Bone marrow (tissue), 2 donors: ENCODE data around the gene TACO1.

Experiments
- DNase-seq, 2 donors: peaks; one replicate each; lab custom pipeline; 2025; lab: John Stamatoyannopoulos, UW

TACO1 gene

DNA sequence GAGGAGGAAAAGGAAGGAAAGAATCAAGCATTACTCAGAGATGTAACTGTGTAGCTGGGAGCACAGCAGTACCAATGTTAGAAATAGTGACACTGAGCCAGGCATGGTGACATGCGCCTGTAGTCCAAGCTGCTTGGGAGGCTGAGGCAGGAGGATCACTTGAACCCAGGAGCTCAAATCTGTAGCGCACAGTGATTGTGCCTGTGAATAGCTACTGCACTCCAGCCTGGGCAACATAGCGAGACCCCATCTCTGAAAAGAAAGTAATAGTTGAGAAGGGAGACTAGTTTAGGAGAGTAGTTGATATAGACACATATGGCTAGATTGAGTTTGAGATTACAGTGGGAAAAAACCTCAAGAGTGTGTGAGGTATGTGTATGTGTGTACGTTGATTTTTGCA, 39.3 kb downstream of the TACO1 start:
- no peak for DNase-seq

DNA sequence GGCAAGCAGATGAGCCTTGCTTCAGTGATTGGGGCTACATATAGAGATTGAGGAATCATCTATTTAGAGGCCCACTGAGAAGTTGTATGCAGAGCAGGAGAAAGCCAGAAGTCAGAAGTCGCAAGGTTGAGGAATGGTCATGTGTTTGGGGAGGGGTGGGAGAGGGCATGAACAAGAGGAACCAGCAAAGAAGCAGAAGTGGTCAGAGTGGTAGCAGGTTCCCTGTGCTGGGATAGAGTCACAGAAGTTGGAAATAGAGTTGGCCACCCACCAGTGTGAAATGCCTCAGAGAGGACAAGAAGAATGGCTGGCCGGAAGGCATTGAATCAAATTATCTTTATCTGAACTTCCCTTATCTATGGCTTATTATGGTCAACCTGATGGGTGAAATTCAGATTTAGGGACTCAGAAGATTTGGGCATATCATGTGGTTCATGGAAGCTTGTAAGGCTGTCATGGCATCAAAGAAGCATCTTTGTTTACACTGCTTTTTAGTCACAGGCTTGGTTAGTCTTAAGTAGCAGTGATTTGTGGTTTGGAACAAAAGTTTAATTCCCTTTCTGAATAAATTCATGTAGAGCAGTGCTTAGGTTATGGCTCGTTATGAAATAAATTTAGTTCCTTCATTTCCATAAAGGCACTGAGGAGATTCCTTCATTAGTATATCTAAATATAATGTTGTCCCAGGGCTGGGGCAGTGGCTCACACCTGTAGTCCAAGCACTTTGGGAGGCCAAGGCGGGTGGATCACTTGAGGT, 41.2 kb downstream of the TACO1 start:
- peak in 1 of 2 donors; percentile 75 for DNase-seq

DNA sequence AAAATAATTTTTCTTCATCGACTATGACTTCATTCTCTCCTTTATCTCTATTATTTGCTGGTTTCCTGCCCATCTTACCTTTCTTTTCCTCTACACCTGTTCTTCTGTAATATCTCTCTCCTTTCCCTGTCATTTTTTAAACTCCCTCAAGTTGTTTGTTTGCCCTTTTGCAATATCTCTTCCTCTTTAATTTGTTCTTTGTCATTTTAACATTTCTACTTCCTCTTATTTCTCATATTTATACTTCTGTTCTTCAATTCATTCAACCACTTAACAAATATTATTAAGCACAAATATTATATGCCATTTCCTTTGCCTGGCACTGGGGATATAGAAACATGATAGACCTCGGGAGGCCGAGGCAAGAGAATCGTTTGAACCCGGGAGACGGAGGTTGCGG, 44.2 kb downstream of the TACO1 start:
- no peak for DNase-seq

DNA sequence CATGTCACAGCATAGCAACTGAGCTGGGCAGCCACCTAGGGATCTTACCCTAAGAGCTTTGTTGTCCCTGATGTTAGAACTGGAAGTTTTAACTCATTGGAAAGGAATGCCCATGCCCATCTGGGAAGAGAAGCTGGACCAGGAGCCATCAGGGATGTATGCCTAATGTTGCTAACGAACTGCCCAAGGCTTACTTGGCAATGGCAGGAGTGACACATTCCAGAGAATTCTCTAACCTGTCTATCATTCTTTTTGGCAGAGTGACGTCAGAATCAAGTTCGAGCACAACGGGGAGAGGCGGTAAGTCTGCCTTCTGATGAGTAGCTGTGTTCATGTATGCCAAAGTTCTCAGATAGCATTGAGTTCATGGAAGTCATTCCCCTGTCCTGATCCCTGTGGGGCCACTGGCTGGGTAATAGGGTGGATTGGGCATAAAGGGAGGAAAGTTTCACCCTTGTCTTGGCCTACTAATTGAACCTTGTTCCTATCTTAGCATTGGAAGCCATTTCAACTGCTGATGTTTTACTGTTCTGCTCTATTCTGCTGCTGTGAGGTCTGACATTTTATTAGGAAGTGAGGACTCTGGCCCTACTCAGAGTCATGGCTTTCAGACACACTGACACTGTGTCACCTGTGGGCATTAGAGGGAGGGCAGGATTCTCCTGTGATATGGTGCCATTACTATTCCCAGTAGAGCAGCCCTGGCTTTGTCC, 45.2 kb downstream of the TACO1 start:
- no peak for DNase-seq

DNA sequence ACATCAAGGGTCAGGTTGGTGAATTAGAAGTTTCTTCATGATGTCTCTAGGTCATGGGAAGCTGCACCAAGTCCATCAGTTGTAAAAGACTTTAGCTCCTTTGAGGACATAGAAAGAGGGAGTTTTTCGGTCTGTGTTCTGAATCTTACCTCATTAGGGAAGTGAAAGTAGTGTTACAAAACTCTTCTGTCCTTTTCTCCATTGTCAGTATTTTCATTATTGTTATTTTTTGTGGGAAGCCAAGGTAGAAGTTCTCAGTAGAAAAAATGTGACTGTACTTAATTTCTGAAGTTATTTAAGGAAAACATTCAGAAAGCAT, 45.8 kb downstream of the TACO1 start:
- DNase-seq: no peak

DNA sequence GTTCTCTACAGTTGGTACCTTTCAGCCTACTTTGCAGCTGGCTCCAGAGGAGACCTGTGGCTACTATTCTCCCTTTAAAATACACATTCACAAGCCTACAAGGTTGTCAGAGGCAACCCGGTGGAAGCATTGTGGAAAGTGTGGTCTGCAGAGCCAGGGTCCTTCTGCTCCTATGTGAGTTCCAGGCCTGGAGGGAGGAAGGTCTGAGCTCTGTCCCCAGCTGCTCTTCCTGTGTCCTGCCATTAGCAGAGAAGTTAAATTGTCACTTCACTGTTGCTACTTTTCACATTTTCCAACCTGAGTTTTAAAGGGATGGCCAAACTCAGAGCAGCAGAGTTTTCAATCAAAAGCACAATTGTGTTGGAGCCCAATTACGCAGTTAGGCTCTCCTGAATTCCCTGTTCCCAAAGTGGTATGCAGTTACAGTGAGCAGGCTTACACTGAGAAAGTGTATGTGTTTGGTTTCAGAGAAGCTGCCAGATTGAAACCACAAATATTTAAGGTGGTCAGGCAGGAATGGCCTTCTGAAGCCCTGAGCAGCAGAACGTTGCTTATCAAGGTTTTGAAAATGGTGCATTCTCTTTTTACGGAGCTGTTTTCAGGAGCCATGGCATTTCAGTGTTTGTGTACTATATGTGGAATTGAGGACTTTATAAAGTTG, 46.5 kb downstream of the TACO1 start:
- no peak for DNase-seq

DNA sequence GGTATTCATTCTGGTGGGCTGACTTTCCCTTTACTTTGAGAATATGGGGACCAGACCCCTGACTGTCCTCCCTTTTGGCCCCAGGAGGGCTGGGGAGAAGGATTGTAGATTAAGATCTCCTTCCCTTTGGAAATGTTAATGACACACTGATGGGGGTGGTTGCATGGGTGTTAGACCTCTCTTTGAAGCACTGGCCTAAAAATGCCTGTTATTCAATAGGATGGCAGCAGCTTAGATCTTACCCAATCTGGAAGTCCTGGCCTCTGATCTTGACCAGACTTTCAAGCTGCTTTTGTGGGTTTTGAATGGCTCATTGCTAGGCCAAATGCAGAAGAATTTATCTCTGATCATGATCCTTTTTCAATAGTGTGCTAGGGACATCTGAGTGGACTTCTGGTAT, 47.2 kb downstream of the TACO1 start:
- DNase-seq: no peak

DNA sequence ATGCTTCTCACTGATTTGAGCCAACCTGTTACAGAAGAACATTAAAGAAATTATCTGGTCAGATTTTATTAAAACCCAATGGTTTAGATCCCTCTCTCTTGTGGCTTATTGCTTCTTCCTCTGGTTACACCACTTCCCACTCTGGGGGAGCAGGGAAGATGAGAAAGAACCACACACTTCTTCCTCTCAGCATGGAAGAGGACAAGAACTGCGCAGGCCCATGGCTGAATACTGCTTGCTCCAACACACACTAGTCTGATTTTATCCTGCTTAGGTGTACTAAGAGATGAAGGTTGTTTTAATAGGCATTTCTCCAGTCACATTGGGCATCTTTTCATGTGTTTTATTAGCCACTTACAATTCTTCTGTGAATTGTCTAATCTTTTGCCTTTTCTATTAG, 49.1 kb downstream of the TACO1 start:
- peak in 1 of 2 donors; percentile 18 for DNase-seq

DNA sequence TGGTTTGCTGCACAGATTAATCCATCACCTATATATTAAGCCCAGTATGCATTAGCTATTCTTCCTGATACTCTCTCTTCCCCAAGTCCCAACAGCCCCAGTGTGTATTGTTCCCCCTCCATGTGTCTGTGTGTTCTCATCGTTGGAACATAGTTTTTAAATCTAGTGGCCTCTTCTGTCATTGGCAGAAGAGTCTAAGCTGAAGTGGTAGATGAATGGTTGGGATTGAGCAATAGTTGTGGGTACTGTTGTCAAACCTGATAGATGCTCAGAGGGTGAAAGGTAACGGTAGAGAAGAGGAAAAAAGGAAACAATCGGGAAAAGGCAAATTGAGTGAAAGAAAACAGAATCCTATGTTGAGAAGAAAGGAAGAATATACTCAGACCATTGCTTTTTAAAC, 51.4 kb downstream of the TACO1 start:
- DNase-seq: no peak

DNA sequence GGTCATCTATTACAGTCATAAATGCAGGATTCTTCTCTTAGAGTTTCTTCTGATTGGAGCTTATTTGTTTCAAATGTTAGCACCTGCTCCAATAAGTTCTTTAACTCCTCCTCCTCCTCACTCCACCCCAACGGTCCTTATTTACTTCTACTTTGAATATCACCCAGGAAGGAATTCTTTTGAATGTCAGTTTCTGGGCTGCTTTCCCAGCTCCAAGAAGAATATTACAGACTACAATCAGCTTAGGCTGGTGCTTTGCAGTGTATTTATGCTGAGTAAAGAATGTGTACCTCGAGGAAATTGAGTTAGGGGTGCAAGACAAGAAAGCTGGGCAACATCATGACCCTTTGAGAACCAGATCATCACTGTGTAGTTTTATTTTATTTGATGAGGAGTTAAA, 52.4 kb downstream of the TACO1 start:
- no peak for DNase-seq

DNA sequence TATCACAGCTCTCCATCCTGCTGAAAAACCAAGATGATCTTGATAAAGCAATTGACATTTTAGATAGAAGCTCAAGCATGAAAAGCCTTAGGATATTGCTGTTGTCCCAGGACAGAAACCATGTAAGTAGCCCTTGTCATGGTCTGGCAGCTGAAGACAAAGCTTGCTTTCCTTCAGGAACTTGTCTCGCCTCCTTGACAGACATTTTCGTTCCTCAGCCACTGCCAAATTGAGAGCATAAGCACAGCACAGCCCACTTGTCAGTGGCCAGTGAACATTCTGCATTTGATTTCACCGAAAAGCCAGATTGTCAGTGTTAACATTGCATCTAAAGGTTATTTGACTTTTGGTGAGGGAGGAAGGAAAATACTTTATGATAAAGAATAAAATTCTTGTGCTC, 57.1 kb downstream of the TACO1 start:
- DNase-seq: no peak
